ENCODE measurements around the gene AOAH. TPM values are rescaled to one million over a fixed set of nuclear protein-coding genes. Genes with fewer than 3 reads are reported as not detected.
"Not testable (repeated sequence)": the region's sequence is repeated elsewhere in the genome, so short reads cannot be mapped to it uniquely, and the experiment has no call there.

Gene AOAH
- polyA plus RNA-seq, 3 donors = 2.5 to 2.9 (median 2.7) TPM

DNA sequence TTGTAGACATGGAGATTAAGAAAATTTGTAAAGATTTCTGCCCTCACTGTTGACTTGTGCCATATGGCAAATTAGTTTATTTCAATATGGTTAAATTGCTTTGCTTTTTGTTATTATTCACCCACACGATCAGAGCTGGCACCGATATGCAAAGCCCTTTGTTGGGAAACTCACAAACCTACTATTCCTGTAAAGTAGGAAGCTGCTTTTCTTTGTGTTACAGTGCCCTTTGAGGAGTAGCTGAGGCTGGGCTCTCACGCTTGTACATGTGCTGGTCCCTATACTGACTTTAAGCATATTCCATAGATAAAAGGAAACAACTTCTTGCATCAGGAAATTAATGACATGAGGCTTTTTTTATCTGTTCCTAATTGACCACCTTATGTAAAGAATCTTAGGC lies 17.6 kb upstream of the AOAH start:
- DNase-seq (ENCODE audit: low read depth in 3 of 3, low spot score in 2 of 3) = no peak

- no peak for DNase-seq (ENCODE audit: low read depth in 3 of 3, low spot score in 2 of 3)
These were observed 15.1 kb upstream of the AOAH start for GRCh38 chr7:36739351-36739750.

- no peak for DNase-seq (ENCODE audit: low read depth in 3 of 3, low spot score in 2 of 3)
These were observed 12.6 kb upstream of the AOAH start for GRCh38 chr7:36736899-36737211.

- no peak for DNase-seq (ENCODE audit: low read depth in 3 of 3, low spot score in 2 of 3)
These were observed 12.0 kb upstream of the AOAH start for GRCh38 chr7:36736090-36736898.

GRCh38 chr7:36735172-36735571 lies 10.9 kb upstream of the AOAH start:
- no peak for DNase-seq (ENCODE audit: low read depth in 3 of 3, low spot score in 2 of 3)

- no peak for DNase-seq (ENCODE audit: low read depth in 3 of 3, low spot score in 2 of 3)
These were observed 10.4 kb upstream of the AOAH start for GRCh38 chr7:36734731-36735130.

DNA sequence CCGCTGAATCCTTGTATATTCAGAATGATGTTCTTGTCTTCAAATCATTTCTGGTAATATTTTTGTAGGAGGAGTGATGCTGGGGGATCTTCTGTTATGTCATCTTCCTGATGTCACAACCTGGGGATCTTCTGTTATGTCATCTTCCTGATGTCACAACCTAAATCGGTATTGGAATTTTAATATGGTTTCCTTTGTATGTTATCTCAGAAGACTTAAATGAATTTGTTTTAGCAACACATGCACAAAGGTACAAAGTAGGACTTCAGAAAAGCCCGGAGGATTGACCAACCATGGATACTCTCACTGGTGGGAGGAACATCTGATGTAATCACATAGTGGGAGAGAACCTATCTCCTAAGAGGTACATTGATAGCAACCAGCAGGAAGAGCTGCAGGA lies 9.1 kb upstream of the AOAH start:
- DNase-seq (ENCODE audit: low read depth in 3 of 3, low spot score in 2 of 3) = no peak

- DNase-seq (ENCODE audit: low read depth in 3 of 3, low spot score in 2 of 3) = no peak
These were observed 8.5 kb upstream of the AOAH start for GRCh38 chr7:36732806-36733205.

DNA sequence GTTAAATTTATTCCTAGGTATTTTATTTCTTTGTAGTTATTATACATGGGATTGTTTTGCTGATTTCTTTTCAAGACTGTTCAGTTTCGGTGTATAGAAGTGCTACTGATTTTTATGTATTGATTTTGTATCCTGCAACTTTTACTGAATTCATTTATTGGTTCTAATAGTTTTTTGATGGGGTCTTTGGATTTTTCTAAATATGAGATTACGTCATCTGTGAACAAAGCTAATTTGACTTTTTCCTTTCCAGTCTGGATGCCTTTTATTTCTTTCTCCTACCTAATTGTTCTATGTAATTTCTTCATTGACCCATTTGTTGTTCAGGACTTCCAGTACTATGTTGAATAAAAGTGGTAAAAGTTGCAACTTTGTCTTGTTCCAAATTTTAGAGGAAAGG lies 5.8 kb upstream of the AOAH start:
- no peak for DNase-seq (ENCODE audit: low read depth in 3 of 3, low spot score in 2 of 3)

DNA sequence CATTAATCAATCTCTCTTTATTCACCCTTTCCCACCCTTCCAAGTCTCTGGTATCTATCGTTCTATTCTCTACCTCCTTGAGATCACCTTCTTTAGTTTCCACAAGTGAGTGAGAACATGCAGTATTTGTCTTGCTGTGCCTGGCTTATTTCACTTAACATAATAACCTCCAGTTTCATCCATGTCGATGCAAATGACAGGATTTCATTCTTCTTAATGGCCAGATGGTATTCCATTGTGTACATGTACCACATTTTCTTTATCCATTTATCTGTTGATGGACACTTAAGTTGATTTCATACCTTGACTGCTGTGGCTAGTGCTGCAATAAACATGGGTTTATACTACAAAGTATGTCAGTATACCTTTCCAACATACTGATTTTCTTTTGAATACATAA lies 3.8 kb upstream of the AOAH start:
- no peak for DNase-seq (ENCODE audit: low read depth in 3 of 3, low spot score in 2 of 3)

- no peak for DNase-seq (ENCODE audit: low read depth in 3 of 3, low spot score in 2 of 3)
These were observed 2.7 kb upstream of the AOAH start for GRCh38 chr7:36726806-36727503.

GRCh38 chr7:36726311-36726710 lies 2.0 kb upstream of the AOAH start:
- DNase-seq (ENCODE audit: low read depth in 3 of 3, low spot score in 2 of 3) = no peak

GRCh38 chr7:36724996-36725395 lies 702 bp upstream of the AOAH start:
- no peak for DNase-seq (ENCODE audit: low read depth in 3 of 3, low spot score in 2 of 3)

GRCh38 chr7:36723291-36723690 lies 1.0 kb downstream of the AOAH start:
- no peak for DNase-seq (ENCODE audit: low read depth in 3 of 3, low spot score in 2 of 3)

- no peak for DNase-seq (ENCODE audit: low read depth in 3 of 3, low spot score in 2 of 3)
These were observed 5.1 kb downstream of the AOAH start for GRCh38 chr7:36719083-36719632.

DNA sequence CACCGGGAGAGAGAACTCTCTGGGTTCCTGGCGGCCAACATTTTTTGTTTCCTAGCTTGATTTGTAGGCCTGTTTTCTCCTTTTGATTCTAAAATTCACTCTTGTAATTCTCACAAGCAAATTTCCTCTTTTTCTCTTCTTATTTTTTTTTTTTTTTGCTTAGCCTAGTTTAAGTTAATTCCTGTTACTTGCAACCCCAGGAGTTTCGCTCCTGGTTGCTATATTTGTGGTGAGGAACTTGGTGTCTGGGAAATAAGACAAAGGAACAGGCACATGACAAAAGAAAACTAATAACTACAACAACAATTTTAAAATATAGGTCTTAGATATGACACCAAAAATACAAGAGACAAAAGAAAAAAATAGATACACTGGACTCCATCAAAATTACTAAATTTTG lies 6.7 kb downstream of the AOAH start:
- DNase-seq (ENCODE audit: low read depth in 3 of 3, low spot score in 2 of 3) = no peak

DNA sequence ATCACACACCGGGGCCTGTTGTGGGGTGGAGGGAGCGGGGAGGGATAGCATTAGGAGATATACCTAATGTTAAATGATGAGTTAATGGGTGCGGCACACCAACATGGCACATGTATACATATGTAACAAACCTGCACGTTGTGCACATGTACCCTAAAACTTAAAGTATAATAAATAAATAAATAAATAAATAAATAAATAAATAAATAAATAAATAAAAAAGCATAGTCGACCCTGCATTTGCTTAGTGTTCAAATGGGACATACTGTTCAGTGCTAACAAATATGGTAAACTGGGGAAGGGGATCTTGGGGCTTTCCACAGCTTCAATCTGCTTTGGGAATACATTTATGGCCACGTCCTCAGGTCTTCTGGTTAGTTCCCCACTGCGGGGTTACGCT lies 7.5 kb downstream of the AOAH start:
- not testable (repeated sequence) for DNase-seq (ENCODE audit: low read depth in 3 of 3, low spot score in 2 of 3)

GRCh38 chr7:36712015-36712414 lies 12.3 kb downstream of the AOAH start:
- DNase-seq (ENCODE audit: low read depth in 3 of 3, low spot score in 2 of 3) = no peak

- DNase-seq (ENCODE audit: low read depth in 3 of 3, low spot score in 2 of 3) = no peak
These were observed 13.0 kb downstream of the AOAH start for GRCh38 chr7:36711256-36711655.

GRCh38 chr7:36710186-36710791 lies 14.0 kb downstream of the AOAH start:
- DNase-seq (ENCODE audit: low read depth in 3 of 3, low spot score in 2 of 3) = no peak

DNA sequence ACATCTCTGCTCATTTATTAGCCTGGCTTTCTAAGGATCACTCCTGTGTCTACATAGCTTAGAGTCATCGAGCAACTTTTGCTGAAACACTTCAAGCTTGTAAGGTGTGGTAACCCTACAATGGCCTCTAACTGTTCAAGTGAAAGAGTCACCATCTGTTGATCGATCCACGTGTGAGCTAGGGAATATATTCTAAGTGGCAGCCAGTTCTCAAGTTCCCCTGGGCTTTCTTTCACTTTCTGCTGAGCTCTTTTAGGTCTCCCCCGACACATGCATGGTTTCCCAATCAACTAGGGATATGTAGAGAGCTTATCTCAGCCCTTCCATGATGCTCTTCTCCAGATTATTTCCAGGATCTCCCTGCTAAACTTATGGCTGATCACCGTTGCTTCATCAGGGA lies 15.5 kb downstream of the AOAH start:
- DNase-seq (ENCODE audit: low read depth in 3 of 3, low spot score in 2 of 3) = no peak

- DNase-seq (ENCODE audit: low read depth in 3 of 3, low spot score in 2 of 3) = no peak
These were observed 16.4 kb downstream of the AOAH start for GRCh38 chr7:36707898-36708297.

Data from right renal cortex interstitium (tissue), 3 donors.